ENCODE results near the gene ORM1.
A peak's percentile ranks its signal among the peaks of the same experiment; 100 is the strongest.
"Not testable (repeated sequence)": the region's sequence is repeated elsewhere in the genome, so short reads cannot be mapped to it uniquely, and the experiment has no call there.

ORM1 gene

DNA sequence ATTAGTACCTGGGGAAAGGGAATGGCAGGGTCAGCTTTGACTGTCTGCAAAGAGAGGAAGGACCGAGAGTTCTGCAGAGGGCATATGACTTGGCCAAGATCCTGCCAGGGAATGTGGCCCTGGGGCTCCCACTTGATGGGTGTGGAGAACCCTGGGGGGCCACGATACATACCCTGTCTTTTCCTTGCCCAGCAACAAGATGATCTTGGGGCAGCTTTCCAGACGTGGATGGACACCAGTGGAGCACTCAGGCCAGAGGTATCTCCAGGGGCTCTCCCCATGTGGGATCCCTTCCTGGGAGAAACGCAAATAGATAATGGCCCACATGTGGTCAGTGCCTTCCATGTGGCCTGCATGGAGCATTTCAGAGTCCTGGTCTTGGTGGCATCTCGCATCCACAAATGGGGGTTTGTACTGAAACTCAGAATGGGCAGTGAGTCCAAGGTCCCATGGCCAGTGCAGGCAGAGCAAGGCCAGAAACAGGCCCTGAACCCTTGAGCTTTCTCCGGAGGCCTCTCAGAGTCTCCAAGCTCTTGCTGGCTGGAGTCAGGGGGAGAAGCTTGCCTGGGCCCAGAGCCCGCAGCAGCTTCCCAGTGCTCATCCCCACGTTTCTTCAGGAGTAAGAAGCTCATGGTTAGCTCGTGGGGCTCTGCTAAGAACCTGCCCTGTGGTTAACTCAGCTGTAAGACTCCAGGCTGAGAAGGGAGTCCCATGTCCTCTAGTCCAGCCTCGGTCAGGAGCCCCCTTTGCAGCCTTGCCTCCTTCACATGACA lies 18.3 kb upstream of the ORM1 start:
- no peak for DNase-seq (ENCODE audit: low read depth in 2 of 2)

DNA sequence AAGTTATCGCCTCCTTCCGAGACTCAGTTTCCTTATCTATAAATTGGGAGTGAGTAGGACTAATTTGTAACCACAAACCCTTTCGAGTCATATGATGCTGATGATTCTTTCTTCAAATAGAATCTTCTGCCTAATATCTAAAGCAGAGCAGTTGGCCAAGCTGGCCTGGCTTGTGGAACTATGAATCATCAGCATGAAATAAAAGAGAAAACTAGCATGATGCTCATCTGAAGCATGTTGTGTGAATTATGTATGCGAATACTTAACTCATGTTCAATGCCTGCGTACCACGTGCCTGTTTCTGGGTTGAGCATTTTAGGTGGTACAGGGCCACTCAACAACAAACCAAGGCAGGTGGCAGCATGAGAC lies 15.0 kb upstream of the ORM1 start:
- DNase-seq (ENCODE audit: low read depth in 2 of 2), result peak in 1 of 2 experiments; percentile 9

DNA sequence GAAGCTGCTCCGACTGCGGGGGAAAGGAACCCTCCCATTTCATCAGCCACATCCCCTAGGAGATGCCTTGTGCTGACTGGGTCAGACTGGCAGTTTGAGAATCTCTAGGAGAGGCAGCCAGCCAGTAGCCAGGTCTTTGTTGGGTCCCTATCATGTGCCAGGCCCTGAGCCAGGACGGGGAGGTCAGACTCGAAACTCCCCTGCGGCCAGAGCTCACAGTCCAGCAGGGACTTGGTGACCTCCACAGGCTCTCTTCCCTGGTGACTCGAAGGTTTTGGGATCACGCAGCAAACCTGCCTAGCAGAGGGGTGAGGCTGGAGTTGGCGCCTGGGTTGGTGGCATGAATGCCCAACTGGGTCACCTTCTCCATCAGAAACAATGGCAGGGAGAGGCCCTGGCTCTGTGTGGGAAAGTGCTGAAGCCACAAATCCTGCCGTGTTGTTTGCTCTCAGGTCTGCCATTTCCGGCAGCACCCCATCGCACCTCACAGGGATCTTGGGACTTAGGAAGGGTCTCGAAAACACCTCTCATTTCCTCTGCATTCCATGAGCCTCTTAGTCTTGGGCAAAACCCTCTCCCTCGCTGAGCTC lies 14.4 kb upstream of the ORM1 start:
- no peak for DNase-seq (ENCODE audit: low read depth in 2 of 2)

DNA sequence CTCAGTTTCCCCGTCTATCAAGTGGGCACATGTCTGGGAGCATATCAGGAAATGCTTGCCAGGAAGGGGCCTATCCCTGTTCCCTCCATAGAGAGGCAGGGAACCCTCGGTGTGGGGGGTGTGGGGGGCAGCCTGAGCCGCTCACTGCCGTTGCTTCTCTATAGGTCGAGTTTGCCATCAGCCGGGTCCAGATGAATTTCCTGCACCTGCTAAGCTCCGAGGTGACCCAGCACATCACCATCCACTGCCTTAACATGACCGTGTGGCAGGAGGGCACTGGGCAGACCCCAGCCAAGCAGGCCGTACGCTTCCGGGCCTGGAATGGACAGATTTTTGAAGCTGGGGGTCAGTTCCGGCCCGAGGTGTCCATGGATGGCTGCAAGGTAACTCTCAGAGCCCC lies 13.8 kb upstream of the ORM1 start:
- no peak for DNase-seq (ENCODE audit: low read depth in 2 of 2)

DNA sequence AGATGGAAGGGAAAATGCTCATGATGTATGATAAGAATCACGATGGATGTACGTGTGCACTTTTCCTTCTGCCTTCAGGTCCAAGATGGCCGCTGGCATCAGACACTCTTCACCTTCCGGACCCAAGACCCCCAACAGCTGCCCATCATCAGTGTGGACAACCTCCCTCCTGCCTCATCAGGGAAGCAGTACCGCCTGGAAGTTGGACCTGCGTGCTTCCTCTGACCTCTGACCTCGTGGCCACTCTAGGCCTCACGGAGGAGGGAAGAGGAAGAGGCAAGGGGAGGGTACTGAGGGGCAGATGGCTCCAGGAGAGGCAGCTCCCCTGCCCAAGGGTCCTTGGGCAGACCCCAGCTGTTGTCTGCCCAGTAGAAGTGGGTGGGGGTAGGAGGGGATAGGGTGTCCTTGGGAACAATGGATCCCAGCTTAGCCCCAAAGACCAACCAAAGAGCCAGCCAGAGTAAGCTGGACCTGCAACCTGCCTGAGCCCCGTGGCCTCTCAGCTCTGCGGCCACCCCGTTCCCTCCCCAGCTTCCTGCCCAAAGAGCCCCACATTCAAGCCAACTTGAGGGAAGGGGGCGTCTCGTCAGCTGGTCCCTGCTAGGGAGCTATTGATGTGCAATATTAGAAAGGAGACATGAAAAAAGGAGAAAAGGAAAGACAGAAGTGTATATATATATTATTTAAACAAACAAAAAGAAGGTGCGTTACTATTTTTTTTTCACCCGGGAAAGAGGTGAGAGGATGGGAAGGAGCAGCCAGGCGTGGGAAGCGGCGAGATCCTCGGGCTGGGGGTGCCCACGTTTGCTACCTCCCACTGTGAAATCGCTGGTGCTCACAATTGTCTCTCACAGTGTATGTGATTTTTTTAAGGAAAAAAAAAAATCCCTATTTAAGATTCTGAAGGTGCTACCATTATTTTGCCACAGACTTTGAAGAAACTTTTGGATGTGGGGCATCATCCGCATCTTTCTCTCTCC lies 12.1 kb upstream of the ORM1 start:
- no peak for DNase-seq (ENCODE audit: low read depth in 2 of 2)

DNA sequence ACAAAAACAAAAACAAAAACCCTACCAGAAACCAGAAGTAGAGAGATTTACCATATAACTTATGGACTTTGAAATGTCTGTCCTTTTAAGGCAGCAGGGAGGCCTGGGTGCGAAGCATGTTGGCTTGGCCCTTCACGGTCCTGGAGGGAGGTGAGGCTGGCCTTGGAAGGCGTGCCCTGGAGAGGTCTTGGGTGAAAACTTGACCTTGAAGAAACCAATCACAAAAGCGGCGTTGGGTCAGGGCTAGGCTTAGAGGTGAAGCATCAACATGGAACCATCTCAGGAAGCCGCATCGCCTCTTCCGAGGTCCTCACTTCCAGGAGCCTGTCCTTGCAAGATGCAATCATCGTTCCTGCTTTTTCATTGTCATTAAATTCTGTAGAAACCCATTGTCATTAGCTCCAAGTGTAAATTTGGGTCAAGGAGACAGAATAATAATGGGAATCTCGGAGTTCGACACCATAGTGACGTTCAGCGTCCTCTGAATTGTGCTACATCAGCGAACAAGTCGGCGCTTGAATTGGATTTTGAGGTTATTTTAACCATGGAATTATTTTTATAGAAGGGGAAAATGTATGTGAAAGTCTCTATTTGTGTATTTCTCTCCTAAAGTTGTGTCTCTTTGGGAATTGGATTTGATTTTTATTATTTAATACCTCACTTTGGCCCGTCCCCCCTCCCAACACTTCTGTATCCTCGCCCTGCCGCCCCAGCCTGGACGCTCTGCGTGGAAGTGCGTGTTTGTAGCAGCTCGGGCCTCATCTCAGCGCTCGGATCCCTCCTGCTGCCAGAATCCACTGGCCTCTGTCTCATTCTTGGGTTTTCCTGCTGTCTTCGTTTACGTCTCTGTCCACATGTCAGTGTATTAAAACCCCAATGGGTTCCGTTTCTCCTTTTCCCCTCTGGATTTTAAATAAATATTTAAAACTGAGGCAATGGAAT lies 11.1 kb upstream of the ORM1 start:
- DNase-seq (ENCODE audit: low read depth in 2 of 2), result no peak

DNA sequence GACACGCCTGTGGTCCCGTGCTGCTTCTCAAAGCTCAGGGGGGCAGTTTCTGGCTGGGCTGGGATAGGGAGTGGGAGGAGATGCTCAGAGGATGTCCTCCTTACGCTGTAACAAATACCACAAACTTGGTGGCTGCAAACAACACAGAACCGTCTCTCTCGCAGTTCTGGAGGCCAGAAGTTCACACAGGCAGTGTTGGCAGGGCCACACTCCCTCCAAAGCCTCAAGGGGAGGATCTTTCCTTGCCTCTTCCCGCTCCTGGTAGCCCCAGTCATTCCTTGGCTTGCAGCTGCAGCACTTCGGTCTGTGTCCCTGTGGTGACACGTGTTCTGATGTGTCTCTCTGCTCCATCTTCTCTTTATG lies 10.4 kb upstream of the ORM1 start:
- no peak for DNase-seq (ENCODE audit: low read depth in 2 of 2)

DNA sequence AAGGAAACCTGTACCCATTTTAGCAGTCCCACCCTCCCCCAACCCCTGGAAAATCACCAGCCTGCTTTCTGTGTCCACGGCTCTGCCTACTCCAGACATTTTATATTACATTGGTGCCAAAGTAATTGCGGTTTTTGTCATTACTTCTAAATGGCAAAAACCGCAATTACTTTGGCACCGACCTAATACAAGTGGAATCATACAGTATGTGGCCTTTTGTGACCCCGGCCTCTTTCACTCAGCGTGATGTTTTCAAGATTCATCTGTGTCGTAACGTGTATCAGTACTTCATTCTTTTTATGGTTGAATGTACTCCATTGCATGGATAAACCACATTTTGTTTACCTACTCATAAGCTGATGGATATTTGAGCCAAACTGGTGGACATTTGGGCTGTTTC lies 9.7 kb upstream of the ORM1 start:
- DNase-seq (ENCODE audit: low read depth in 2 of 2), result no peak

DNA sequence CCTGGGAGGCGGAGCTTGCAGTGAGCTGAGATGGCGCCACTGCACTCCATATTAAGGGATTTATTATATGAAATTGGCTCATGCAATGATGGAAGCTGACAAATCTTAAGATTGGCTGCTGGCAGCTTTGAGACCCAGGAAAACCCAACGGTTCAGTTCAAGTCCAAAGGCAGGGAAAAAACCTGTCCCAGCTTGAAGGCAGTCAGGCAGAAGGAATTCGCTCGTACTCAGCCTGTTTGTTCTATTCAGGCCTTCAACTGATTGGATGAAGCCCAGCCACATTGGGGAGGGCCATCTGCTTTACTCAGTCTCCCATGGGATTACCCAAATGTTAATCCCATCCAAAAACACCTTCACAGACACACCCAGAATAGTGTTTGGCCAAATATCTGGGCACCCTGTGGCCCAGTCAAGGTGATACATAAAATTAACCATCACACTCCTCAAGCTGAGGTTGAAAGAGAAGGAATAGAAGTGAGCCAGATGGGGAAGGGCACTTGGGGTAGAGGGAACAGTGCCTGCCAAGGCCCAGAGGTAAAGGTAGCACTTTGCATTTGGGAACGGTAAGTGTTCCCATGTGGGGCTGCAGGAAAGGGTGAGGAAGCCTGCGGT lies 8.5 kb upstream of the ORM1 start:
- no peak for DNase-seq (ENCODE audit: low read depth in 2 of 2)

DNA sequence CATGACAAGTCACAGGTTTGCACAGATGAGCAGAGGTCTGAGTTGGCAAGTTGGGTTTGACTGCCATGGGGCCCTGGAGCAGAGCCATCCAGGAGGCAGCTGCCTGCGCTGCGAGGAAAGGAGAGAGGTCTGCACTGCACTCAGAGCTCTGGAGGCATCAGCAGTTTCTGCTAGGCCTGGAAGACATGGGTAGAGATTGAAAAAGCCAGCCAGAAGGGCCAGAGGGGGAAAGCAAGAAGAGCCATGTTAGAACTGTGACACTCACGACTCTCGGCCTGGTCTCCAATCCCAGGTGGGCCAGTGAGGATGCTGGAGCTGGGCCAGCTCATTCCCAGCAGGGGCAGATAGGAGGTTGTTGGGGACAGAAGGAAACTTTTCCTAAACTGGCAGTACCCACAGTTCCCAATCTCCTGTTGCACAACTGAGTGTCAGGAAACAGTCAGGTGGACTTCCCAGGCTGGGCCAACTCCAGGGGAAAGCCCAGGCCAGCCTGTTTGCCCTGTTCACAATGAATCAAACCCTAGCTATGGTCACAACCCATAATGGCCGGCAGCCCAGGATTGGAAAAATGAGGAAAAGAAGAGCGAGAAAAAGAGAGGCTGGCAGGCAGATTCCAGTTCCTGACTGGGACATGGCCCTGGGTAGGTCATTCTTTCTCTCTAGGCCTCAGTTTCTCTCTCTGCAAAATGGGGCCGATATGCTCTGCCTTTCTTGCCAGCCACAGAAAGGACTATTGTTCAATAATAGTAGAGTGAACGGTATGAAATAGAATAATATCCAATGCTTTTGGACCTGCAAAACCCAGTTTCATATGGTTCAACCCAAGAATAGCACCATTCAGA lies 7.8 kb upstream of the ORM1 start:
- DNase-seq (ENCODE audit: low read depth in 2 of 2), result no peak

DNA sequence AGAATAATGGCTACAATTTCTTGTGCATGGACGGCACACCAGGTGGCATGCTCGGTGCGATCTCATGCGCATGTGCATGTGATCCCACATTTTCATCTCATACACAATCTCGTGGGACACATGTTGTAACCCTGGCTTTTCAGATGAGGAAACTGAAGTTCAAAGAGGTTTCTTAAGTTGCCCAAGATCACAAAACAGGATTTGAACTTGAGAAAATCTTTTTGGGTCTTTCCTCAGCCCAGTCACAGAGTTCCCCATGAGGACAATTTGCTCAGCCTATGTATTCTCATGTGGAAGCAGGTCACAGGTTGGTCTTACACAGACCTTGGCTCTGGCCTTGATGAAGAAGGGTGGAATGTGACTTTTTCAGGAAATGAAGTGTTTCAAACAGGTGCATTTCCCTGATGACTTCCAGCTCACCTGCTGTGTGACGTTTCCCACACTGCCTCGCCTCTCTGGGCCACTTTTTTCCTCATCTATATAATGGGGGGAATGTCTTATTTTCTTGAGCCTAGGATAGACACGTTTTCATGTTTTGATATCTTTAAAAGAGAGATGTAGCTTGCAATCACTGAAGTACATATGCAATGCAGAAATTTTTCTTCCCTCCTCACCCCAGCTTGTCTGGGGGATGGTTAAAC lies 7.1 kb upstream of the ORM1 start:
- no peak for DNase-seq (ENCODE audit: low read depth in 2 of 2)

DNA sequence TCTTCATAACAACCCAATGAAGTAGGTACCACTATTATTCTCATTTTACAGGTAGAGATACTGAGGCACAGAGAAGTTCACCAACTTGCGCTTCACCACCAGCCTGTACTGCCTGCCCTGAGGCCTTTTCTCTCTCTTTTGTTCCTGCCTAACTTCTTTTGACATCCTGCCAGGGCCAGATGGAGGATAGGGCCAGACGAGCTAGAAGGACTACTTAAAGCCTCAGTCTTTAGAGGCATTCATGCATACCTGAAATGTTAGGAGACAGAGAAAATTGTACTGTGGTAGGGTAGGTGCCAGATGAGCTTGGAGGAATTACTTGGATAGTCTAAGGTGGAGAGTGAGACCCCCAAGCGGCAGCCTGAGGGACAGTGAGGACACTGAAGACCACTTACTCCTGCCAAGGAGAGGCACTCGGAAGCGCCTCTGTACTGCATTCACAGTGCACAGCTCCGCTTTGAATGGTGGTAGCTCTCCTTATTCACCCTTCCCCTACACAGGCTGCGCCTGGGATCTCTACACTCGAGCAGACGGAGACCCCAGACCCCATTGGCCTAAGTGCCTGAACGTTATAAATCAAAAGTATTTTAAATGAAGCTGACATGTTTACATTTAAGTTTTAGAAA lies 6.2 kb upstream of the ORM1 start:
- DNase-seq (ENCODE audit: low read depth in 2 of 2), result no peak

DNA sequence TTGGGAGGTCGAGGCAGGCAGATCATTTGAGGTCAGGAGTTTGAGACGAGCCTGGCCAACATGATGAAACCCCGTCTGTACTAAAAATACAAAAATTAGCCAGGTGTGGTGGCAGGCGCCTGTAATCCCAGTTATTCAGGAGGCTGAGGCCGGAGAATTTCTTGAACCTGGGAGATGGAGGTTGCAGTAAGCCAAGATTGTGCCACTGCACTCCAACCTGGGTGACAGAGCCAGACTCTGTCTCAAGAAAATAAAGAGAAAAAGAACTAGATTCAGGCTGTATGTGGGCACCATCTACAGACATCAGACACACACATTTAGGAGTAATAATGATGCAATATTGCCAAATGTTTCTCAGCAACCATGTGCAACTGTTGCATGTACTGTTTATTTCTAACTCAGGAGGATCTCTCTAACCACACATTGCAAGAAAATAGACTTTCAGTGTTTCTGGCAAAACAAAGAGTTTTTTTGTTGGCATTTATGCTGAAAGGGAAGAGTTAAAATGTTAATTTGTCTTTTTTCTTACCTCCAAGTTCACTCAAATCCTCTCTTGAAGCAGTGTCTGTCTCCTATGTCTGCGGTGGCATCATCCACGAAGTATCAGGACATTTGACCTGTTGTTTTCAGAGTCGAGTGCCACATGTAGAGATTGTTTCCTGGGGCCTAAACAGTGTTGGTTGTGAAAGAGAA lies 5.1 kb upstream of the ORM1 start:
- peak; percentile 70 to 83 for DNase-seq (ENCODE audit: low read depth in 2 of 2)

DNA sequence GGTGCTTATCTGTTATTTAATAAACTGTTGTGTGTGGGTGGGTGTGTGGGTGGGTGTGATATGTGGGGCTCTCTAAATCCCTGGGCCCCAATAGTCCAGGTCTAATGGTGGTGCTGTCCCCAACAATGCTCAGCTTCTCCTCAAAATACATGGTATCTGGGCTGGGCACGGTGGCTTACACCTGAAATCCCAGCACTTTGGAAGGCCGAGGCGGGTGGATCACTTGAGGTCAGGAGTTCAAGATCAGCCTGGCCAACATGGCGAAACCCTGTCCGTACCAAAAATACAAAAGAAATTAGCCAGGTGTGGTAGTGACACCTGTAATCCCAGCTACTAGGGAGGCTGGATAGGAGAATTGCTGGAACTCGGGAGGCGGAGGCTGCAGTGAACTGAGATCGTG lies 4.5 kb upstream of the ORM1 start:
- no peak for DNase-seq (ENCODE audit: low read depth in 2 of 2)

DNA sequence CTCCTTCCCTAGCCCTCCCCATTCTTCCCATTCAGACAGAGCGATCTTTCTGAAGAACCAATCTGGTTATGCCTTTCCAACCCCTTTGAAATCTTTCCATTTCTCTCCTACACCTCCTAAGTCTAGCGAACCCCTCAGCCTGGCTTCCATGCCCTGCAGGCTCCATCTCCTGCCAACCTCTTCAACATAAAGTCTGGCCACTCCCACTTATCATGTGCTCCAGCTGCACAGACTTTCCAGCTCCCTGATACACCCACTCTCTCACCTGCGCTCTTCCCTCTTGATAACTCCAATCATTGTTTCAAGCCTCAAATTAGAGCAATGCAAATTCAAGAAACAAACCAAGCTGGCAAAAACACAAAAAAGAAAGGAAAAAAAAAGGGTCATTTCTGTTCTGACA lies 3.8 kb upstream of the ORM1 start:
- DNase-seq (ENCODE audit: low read depth in 2 of 2), result no peak

DNA sequence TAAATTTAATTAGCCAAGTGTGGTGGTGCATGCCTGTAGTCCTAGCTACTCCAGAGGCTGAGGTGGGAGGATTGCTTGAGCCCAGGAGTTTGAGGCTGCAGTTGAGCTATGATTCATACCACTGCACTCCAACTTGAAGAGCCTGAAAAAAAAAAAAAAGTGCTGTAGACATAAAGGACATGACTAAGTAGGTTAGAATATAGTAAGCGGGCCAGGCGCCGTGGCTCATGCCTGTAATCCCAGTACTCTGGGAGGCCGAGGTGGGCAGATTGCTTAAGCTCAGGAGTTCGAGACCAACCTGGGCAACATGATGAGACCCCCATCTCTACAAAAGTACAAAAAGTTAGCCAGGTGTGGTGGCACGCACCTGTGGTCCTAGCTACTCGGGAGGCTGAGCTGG lies 2.2 kb upstream of the ORM1 start:
- not testable (repeated sequence) for DNase-seq (ENCODE audit: low read depth in 2 of 2)

DNA sequence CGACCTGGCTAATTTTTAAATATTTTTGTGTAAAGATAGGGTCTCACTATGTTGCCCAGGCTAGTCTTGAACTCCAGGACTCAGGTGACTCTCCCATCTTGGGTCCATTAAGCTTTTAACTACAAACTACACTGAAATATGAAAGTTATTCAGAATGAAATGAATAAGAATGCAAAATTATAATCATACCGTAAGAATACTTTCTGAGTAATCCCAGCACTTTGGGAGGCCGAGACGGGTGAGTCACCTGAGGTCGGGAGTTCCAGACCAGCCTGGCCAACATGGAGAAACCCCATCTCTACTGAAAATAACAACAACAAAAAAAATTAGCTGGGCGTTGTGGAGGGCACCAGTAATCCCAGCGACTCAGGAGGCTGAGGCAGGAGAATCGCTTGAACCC lies 1.1 kb upstream of the ORM1 start:
- DNase-seq (ENCODE audit: low read depth in 2 of 2), result peak in 1 of 2 experiments; percentile 3

DNA sequence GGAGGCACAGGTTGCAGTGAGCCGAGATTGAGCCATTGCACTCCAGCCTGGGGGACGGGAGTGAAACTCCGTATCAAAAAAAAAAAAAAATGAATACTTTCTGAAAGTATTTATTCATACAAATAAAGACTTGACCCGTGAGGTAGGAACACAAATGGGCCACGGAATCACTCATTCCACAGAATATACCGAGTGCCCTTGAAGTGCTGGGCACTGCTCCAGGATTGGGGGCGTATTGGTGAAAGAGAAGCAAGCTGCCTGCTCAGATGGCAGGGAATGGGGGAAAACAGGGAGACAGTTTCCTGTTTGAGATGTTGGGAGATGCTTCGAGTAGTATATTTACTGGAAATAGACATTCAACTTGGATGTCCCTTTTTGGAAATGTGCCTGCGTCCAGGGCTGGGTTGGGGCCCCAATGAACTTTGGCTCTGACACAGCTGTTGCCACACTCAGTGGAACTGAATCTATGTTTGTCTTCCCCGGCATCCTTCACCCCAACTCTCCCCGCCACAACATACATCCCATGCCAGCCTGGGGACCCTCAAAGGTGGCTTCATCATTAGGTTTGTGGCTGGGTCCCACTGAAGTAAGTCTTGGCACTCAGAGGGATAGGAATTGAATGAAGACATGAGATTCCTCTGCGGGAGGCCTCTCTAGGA lies 609 bp upstream of the ORM1 start:
- DNase-seq (ENCODE audit: low read depth in 2 of 2), result not testable (repeated sequence)

Data from fibroblast of skin of left biceps (primary cell).